ENCODE measurements around the gene CAPSL.
"Not testable (repeated sequence)": the region's sequence is repeated elsewhere in the genome, so short reads cannot be mapped to it uniquely, and the experiment has no call there.

CAPSL gene

GRCh38 chr5:35908228-35908627 is 30.2 kb downstream of the CAPSL start:
- DNase-seq (ENCODE audit: low read depth, low spot score) = no peak

DNA sequence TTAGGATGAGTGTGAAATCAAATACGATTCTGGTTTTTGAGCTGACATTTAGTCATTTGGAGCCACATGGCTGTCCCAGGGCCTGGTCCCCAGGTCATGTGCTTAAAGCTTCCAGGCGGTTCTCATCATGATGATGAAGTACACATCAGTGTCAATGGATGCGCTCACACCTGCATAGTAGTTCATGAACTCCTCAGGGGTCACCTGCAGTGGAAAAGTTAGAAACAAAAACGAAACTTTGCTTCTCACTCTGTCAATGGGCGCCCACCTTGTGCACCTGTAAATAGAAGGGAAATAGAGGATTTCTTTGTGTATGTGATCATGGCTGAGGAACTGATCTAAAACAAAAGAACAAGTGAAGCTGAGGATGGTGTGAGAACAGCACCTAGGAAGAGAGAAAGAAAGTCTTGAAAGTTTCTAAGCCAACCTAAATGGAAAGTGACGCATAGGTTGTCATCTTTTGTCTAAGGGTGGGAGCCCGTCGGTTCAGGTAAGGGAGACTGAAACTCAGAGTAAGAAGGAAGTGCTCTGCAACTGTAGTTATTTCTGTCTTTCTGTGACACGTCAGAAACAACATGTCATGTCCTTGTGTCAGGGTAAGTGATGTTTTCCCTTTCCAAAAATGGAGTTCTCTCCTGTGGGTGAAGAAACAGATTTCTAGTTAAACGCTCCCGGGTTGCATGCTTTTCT is 33.8 kb downstream of the CAPSL start:
- no peak for DNase-seq (ENCODE audit: low read depth, low spot score)

- no peak for DNase-seq (ENCODE audit: low read depth, low spot score)
These were observed 34.7 kb downstream of the CAPSL start for GRCh38 chr5:35903631-35904203.

GRCh38 chr5:35902046-35902672 is 36.3 kb downstream of the CAPSL start:
- DNase-seq (ENCODE audit: low read depth, low spot score) = no peak

DNA sequence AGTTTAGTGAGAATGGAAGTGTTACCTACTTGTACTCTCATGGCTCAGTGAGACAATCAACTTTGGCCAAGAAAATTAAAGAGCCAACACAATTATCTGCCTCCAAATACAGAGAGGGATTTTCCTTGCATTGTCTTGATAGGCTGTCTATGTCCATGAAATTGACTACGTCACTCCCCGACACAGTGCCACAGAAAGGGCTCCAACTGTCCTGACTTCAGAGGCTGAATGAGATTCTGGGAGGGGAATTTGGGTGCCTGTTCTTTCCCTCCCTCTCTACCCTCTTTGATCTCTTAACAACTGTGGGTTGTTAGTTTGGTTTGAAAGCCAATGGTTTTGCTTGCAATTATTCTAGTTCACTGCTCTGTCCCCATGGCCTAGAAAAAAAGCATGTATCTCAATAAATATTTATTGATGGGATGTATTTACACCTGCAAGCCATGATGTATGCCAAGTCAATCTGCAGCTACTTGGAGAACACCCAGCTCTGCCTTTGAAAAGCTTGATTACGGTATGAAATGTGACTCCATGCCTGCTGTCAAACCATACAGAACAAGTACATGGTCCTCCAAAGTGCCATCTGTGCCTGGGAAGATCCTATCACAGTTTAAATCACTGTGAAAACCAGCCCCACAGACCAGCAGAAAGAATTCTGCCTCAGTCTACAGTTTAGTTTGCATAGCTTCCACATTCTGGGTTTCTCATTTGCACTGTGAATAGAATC is 37.3 kb downstream of the CAPSL start:
- no peak for DNase-seq (ENCODE audit: low read depth, low spot score)

DNA sequence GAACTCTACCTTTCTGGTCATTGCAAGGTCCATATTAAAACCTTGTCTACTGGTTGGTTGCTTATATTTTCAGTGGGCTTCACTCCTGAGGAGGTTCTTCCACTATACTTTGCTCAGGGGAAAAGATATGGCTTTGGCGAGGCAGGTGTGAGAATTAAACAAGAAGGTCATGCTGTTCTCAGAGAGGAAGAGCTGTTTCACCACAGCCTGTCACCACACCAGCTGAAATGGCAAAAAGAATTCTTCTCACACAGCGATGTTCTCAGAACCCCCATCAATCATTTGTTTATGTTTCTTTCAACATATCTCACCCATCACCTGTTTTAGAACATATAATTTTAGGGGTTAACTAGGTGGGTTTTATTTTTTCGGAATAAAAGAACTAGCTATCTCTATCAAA is 38.6 kb downstream of the CAPSL start:
- DNase-seq (ENCODE audit: low read depth, low spot score) = no peak

DNA sequence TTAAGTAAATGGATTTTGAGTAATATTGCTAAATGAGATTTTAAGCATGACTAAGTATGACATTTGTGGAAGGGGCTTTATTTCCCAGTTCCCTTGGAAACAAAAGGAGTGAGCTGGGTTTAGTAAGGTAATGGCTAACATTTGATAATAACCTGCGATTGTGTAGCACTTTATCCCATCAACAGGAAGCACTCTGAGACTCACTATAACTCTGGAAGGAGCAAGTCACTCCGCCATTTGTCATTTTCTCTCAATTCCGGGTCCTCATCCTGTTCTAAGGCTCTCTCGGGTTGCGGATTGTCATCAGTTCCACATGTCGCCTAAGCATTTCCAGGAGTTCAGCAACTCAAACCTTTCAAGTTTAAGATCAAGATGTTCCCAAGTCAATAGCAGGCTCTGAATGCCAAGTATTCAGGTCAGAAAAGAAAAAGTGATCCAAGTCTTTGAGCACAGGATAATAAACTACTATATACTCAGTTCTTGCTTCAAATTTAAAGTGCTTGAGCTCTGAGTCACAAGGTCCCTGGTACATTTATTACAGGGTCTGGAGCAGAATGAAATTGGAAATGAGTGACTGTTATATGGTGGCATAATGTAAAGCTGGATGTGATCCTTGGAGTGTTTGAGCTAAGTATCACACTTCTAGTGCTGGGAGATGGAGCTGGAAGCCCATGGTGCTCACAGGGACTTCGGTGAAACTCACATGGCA is 39.3 kb downstream of the CAPSL start:
- no peak for DNase-seq (ENCODE audit: low read depth, low spot score)

- DNase-seq (ENCODE audit: low read depth, low spot score) = no peak
These were observed 44.3 kb downstream of the CAPSL start for GRCh38 chr5:35894131-35894530.

DNA sequence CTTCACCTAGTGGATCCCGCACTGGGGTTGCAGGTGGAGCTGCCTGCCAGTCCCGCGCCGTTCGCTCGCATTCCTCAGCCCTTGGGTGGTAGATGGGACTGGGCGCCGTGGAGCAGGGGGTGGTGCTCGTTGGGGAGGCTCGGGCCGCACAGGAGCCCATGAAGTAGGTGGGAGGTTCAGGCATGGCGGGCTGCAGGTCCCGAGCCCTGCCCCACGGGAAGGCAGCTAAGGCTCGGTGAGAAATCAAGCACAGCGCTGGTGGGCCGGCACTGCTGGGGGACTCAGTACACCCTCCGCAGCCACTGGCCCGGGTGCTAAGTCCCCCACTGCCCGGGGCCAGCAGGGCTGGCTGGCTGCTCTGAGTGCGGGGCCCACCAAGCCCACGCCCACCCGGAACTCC is 45.6 kb downstream of the CAPSL start:
- not testable (repeated sequence) for DNase-seq (ENCODE audit: low read depth, low spot score)

DNA sequence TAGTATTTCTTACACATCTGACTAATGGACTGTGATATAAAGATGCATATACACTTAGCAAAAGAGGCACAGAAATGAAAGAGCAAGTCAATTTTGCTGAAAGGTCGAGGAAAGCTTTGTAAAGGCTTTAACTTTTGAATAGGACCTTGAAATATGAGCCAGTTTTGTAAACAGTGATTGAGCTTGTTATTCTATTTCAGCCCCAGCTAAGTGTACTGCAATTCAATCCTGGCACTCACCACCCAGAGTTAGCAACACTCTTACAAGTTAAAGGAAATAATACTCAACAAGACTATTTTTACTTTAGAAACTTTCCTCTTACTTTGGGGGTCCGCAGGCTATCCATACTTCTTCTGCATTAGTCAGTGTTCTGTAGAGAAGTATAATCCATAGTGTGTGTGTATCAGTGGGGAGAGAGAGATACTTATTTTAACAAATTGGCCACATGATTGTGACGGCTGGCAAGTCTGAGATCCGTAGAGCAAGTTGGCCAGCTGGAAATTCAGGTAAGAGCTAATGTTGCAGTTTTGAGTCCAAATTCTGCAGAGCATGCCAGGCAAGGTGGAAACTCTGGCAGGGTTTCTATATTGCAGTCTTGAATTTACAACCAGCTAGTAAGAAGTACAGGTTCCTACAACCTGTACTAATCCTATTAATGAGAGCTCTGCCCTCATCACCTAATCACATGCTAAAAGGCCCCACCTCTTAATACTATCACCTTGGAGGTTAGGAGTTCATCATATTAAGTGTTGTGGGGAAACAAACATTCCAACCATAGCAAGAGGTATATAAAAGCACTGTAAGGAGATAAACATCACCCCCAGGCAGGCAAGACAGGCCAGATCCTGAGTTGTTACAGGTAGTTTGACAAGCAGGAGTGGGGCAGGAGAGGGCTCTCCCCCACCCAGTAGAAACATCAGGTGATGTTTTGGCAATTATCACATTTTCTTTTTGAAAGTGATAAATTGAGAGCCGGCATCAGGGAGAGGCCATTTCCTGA is 48.1 kb downstream of the CAPSL start:
- no peak for DNase-seq (ENCODE audit: low read depth, low spot score)

DNA sequence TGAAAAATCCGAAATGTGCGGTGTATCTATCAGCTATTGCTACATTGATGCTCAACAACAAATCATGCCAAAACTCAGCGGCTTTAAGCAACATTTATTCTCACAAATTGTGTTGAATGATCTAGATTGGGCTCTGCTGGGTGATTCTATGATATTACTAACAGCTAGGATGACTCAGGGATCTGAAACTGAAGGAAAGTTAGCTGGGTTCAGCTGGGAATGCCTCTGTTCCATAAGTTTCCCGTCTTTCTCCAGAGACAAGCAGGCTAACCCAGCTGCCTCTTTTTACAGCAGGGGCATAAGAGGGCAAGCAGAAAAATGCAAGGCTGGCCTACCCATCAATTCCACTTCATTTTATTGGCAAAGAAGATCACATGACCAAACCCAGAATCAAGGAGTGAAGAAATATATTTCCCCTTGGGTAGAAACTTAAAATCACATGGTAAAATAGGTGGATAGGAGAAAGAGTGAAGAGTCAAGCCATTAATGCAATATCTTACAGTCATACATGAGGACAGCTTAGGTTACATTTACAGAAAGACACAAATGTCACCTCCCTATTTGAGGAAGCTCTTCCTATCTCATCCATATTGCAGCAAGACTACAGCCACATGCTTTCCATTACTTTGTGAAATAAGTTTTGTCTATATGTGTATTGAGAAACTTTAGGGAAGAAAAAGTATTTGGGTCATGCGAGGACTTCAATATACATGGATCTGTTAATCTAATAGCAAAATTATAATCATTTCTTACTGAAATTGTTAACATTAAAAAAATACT is 50.9 kb downstream of the CAPSL start:
- no peak for DNase-seq (ENCODE audit: low read depth, low spot score)

DNA sequence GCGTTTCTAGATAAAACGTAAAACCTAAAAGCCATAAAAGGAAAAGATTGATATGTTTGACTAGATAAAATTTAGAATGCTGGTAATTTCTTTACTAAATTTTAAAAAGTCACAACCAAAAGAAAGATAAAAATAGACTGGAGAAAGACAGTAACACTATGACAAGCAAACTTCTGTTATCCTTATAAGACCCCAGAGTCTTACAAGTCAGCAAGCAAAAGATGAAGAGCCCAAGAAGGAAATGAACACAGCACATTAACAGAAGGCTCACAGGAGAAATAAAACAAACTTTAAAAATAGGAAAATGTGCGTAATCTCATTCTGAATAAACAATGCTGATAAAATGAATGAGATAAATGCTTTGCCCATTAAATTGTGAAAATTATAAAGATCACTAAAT is 52.0 kb downstream of the CAPSL start:
- DNase-seq (ENCODE audit: low read depth, low spot score) = no peak

GRCh38 chr5:35884773-35885172 is 53.6 kb downstream of the CAPSL start:
- no peak for DNase-seq (ENCODE audit: low read depth, low spot score)

DNA sequence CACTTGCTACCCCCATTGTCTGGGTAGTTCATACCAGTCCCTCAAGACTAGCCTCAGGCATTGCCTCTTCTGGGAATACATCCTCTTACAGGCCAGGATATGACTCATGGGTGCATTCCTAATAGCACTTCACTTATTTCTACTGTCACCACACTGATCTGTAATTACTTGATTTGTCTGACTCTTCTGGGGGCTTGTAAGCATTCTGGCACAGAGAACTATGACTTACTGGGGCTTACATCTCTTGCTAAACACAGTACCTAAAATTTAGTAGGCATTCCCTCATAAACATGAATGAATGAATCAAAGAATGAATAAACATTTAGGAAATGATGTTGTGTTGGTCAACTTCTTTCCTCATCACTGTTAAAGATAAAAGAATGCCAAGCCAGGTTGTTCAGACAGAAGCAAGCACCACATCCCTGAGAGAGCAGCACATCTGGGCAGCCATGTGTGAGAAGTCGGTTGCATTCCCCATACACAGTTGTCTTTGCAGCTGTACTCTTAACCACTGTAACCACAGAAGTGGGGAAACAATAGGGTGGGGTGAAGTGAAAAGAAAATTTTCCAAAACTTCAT is 54.1 kb downstream of the CAPSL start:
- peak; percentile 1 for DNase-seq (ENCODE audit: low read depth, low spot score)

DNA sequence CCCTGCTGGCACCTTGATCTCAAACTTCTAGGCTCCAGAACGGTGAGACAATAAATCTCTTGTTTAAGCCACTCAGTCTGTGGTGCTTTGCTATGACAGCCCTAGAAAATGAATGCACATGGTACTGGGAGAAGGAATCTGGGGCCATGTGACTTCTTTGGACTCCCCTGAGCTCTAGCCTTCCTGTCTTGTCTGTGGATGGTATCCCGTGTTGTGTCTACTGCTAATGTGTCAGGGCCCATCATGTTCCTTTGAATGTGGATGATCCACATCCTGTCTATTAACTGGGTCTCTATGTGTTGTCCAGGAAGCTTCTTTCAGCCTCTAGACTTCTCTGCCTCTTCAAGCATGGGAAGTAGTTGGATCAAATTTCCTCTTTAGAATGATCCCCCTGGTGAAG is 56.7 kb downstream of the CAPSL start:
- DNase-seq (ENCODE audit: low read depth, low spot score) = no peak

DNA sequence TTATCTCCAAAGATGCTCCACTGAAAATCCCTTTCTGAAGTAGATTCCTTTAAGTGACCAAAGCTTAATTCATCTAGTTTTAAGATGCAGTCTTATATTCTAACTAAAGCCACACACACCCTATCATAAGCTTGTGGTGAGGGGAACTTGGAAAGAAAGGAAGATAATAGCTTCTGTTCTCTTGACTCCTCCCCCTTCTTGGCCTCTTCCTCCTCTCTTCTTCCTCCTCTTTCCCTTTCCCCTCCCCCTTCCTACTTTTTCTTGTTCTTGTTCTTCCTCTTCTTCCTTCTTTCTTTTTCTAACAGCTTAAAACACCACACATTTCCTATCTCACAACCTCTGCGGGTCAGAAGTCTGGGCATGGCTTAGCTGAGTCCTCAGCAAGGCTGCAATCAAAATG is 58.3 kb downstream of the CAPSL start:
- DNase-seq (ENCODE audit: low read depth, low spot score) = no peak

GRCh38 chr5:35879649-35880048 is 58.8 kb downstream of the CAPSL start:
- DNase-seq (ENCODE audit: low read depth, low spot score) = no peak

DNA sequence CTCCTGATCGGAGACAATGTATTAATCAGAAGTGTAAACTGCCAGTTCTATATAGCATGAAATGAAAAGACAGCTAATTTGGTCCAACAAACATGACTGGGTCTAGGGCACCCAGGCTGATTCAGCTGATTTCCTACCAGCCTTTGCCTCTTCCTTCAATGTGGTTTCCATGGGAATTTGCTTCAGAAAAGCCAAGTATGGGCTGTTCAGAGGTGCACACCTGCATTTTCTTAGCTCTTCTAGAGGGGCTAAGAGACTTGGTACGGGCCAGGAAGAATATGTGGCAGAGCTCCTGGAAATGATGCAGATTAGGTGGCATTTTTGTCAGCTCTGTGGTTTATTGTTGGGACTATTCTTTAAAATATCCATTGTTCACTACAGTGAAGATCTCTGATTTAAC is 59.3 kb downstream of the CAPSL start:
- no peak for DNase-seq (ENCODE audit: low read depth, low spot score)

GRCh38 chr5:35878079-35878478 is 60.3 kb downstream of the CAPSL start:
- no peak for DNase-seq (ENCODE audit: low read depth, low spot score)

GRCh38 chr5:35877655-35878054 is 60.8 kb downstream of the CAPSL start:
- no peak for DNase-seq (ENCODE audit: low read depth, low spot score)

Data from ELF-1 (cell line).